Measurements from ENCODE around the gene KLHL14. TPM values are rescaled to one million over a fixed set of nuclear protein-coding genes. Genes with fewer than 3 reads are reported as not detected.

Gene KLHL14
- total and polyA plus RNA-seq, 3 experiments from 2014 or later = not detected

DNA sequence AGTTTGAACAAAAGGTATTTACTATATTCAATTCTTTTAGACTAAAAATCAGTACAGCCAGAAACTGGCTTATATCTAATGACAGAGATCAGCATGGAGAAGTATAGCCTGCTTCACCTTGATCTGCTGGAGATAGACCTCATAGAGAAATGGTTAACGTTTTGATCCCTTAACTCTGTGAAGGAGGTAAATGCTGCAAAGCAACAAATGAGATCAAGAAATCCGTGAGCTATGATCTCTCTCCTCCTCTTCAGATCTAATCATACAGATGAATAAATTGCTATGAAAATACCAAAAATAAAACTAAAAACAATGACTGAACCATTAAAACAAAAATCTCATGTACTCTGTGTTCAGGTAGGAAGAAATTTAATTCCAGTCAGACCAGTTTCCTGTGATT, 42.8 kb downstream of the KLHL14 start:
- no peak for DNase-seq
- Histone ChIP-seq H3K36me3 (ENCODE audit: insufficient read depth, low read length) (no peaks in the 10 kb centered on the region), H3K4me1 (ENCODE audit: insufficient read depth, low read length) (no peaks in the 10 kb centered on the region), H3K9me3 (ENCODE audit: low read length) (no peaks in the 10 kb centered on the region), H3K27me3 (ENCODE audit: insufficient read depth, low read length, poor library complexity, severe bottlenecking) (no peaks in the 10 kb centered on the region), H3K4me3 (ENCODE audit: low read length) (peak overlapping the region; percentile 2), H3K27ac (ENCODE audit: low read depth, low read length) (no peak overlapping the region)
- H3K27me3 Mint-ChIP-seq = peaks cover 0 to 5% of the 10 kb centered on the region in 2 donors
- peaks cover 0 to 1% (median 0%) of the 10 kb centered on the region in 3 donors for H3K36me3 Mint-ChIP-seq
- peaks cover 0 to 3% (median 2%) of the 10 kb centered on the region in 5 donors for H3K9me3 Mint-ChIP-seq
- POLR2A ChIA-PET = no interaction called here
- peak overlapping the region in 6 of 8 donors; percentile 40 to 81 (median 62) for H3K27ac Mint-ChIP-seq
- CTCF ChIA-PET = no interaction called here
- peak overlapping the region; percentile 70 to 89 (median 82) for H3K4me3 Mint-ChIP-seq
- H3K4me1 Mint-ChIP-seq = peaks cover 12 to 26% (median 26%) of the 10 kb centered on the region in 3 donors

DNA sequence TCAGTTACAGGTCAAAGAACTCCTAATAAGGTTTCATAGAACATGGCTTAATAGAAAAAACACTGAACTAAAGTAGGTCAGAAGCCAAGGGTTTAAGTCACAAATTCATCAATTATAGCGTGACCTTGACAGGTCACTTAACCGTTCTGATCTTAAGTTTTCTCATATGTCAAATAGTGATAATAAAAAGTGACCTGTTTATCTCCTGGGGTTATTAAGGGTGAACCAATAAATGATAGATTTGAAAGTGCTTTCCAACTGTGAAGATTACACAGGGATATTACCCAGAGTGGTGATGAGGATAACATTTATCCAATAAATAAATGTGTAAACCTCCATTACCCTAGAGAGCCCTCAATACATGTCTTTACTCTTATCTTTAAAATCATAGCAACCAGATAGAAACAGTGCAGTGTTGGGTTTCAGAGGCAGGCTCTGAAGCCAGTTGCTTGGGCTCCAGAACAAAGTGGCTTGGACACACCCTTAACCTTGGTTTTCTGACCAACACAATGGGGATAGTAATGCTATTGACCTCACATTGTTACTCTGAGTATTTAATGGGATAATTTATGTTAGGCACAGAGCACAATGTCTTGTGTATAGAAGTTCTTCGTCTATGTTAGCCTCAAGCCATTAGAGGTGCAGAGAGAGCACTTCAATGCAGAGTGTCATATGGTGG, 48.6 kb downstream of the KLHL14 start:
- no peaks in the 10 kb centered on the region for H3K9me3 ChIP-seq (ENCODE audit: low read length)
- no peaks in the 10 kb centered on the region for H3K36me3 ChIP-seq (ENCODE audit: insufficient read depth, low read length)
- no peak overlapping the region for H3K27ac Mint-ChIP-seq
- no peak for DNase-seq
- H3K36me3 Mint-ChIP-seq = no peaks in the 10 kb centered on the region
- H3K4me1 Mint-ChIP-seq = peaks cover 3 to 8% (median 6%) of the 10 kb centered on the region in 3 donors
- no peak overlapping the region for H3K27ac ChIP-seq (ENCODE audit: low read depth, low read length)
- ChIA-PET POLR2A (no interaction called here), CTCF (interaction anchor here (1.1 kb wide), 1 partner anchor 9 kb away, joined by 4 read pairs; no protein-coding TSS in a partner anchor)
- H3K4me1 ChIP-seq (ENCODE audit: insufficient read depth, low read length) = no peaks in the 10 kb centered on the region
- H3K9me3 Mint-ChIP-seq = peaks cover 0 to 7% (median 0%) of the 10 kb centered on the region in 5 donors
- H3K4me3 Mint-ChIP-seq = no peak overlapping the region
- H3K4me3 ChIP-seq (ENCODE audit: low read length) = no peak overlapping the region
- H3K27me3 ChIP-seq (ENCODE audit: insufficient read depth, low read length, poor library complexity, severe bottlenecking) = no peaks in the 10 kb centered on the region
- H3K27me3 Mint-ChIP-seq = peaks cover 5 to 13% of the 10 kb centered on the region in 2 donors

DNA sequence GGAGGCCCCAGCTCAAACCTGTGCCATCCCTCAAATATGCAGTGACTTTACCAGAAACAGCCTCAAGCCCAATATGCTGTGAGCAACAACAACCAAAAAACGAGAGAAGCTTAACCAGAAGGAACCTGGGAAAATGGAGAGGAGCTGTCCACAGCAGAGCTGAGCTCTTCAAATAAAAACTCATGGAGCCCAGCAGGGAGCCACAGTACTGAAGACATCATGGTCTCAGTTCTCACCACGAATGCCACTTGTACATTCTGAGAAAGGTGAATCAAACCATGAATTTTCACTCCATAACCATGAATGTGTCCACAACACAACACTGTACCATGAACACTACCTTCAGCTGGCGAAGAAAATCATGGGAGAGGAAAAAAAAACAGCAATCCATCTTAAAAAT, 50.5 kb downstream of the KLHL14 start:
- ChIA-PET POLR2A (no interaction called here), CTCF (no interaction called here)
- Histone ChIP-seq H3K9me3 (ENCODE audit: low read length) (no peaks in the 10 kb centered on the region), H3K27ac (ENCODE audit: low read depth, low read length) (no peak overlapping the region), H3K27me3 (ENCODE audit: insufficient read depth, low read length, poor library complexity, severe bottlenecking) (no peaks in the 10 kb centered on the region), H3K36me3 (ENCODE audit: insufficient read depth, low read length) (no peaks in the 10 kb centered on the region), H3K4me3 (ENCODE audit: low read length) (no peak overlapping the region), H3K4me1 (ENCODE audit: insufficient read depth, low read length) (no peaks in the 10 kb centered on the region)
- no peaks in the 10 kb centered on the region for H3K4me1 Mint-ChIP-seq
- peaks cover 0 to 4% (median 0%) of the 10 kb centered on the region in 5 donors for H3K9me3 Mint-ChIP-seq
- no peak for DNase-seq
- no peak overlapping the region for H3K27ac Mint-ChIP-seq
- no peak overlapping the region for H3K4me3 Mint-ChIP-seq
- H3K36me3 Mint-ChIP-seq = no peaks in the 10 kb centered on the region
- peaks cover 5 to 13% of the 10 kb centered on the region in 2 donors for H3K27me3 Mint-ChIP-seq

DNA sequence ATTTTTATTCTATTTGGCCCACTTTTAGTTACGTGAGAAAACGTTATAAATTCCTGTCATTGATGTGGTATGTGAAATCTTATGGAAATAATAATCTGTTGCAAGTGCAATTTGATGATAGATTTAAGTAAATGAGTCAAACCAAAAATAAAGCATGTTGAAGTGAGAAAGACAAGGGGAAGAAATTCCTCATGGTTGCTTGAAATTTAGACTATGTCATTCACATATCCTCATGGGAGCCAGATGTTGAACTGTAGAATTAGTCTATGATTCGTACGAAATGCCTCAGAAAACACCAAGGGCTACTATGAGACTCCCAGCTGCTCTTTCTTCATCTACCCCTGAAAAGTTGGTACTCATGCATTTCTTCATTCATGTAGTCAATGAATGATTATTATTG, 55.7 kb downstream of the KLHL14 start:
- POLR2A ChIA-PET = no interaction called here
- H3K27me3 Mint-ChIP-seq = peaks cover 2 to 10% of the 10 kb centered on the region in 2 donors
- no peaks in the 10 kb centered on the region for H3K27me3 ChIP-seq (ENCODE audit: insufficient read depth, low read length, poor library complexity, severe bottlenecking)

DNA sequence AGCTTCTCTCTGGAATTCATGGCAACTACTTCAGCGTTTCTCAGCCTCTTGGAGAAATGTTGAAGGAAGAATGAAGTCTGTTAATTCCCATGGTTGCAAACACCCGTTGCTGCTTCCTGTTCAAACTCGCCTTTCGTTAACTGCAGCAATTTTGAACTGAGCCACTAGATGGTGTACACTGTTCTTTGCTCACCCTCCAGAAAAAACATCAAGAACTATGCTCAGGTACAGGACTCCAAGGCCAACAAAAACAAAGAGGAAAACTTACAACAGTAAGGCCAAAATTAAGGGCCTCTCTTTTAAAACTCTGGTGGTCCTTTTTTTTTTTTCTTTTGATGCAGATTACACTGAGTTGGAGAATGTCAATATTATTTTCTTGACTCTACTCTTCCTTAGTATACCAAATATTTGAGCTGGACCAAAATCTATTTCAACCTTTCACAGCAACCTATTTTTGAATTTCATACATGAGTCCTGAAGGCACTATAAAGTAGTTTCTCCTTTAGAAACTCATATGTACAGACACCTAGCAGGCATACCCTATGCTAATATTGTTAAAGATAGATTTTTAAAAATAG, 58.2 kb downstream of the KLHL14 start:
- Mint-ChIP-seq H3K36me3 (no peaks in the 10 kb centered on the region), H3K4me1 (peaks cover 0 to 3% (median 1%) of the 10 kb centered on the region in 3 donors), H3K27me3 (no peaks in the 10 kb centered on the region), H3K27ac (no peak overlapping the region), H3K9me3 (peaks cover 0 to 1% (median 0%) of the 10 kb centered on the region in 5 donors), H3K4me3 (no peak overlapping the region)
- no peaks in the 10 kb centered on the region for H3K27me3 ChIP-seq (ENCODE audit: insufficient read depth, low read length, poor library complexity, severe bottlenecking)
- H3K4me1 ChIP-seq (ENCODE audit: insufficient read depth, low read length) = no peaks in the 10 kb centered on the region
- no peak overlapping the region for H3K4me3 ChIP-seq (ENCODE audit: low read length)
- CTCF ChIA-PET = interaction anchor here (1.2 to 1.4 kb wide), 2 partner anchors 9 to 10 kb away, joined by 4 read pairs; no protein-coding TSS in a partner anchor
- H3K36me3 ChIP-seq (ENCODE audit: insufficient read depth, low read length) = no peaks in the 10 kb centered on the region
- peak in 1 of 5 donors; percentile 8 for DNase-seq
- POLR2A ChIA-PET = interaction anchor here (0.5 kb wide), 1 partner anchor 30 kb away, joined by 5 read pairs; no protein-coding TSS in a partner anchor
- no peak overlapping the region for H3K27ac ChIP-seq (ENCODE audit: low read depth, low read length)
- H3K9me3 ChIP-seq (ENCODE audit: low read length) = no peaks in the 10 kb centered on the region

More for the DNA sequence above, 55.7 kb downstream of the KLHL14 start:
- Histone ChIP-seq H3K4me1 (ENCODE audit: insufficient read depth, low read length) (no peaks in the 10 kb centered on the region), H3K9me3 (ENCODE audit: low read length) (no peaks in the 10 kb centered on the region), H3K36me3 (ENCODE audit: insufficient read depth, low read length) (no peaks in the 10 kb centered on the region), H3K4me3 (ENCODE audit: low read length) (no peak overlapping the region), H3K27ac (ENCODE audit: low read depth, low read length) (no peak overlapping the region)
- Mint-ChIP-seq H3K9me3 (peaks cover 0 to 1% (median 0%) of the 10 kb centered on the region in 5 donors), H3K27ac (no peak overlapping the region), H3K36me3 (no peaks in the 10 kb centered on the region), H3K4me3 (no peak overlapping the region), H3K4me1 (peaks cover 0 to 3% (median 1%) of the 10 kb centered on the region in 3 donors)
- no peak for DNase-seq
- CTCF ChIA-PET = no interaction called here

DNA sequence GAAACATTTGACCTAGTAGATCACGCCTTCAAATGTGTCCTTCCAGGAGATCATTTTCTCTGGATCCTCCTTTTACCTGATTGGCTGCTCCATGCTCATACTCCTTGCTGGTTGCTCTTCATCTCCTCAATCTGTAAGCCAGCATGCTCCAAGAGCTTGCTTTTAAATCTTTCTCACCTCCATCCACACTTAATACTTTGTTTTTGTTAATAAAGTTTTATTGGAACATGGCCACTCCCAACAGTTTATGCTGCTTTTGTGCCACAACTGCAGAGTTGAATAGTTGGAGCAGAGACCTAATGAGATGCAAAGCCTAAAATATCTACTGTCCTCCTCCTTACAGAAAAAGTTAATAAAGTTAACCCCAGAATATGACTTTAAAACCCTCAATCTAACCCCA, 60.0 kb downstream of the KLHL14 start:
- no peak for DNase-seq
- Mint-ChIP-seq H3K36me3 (no peaks in the 10 kb centered on the region), H3K4me3 (peak overlapping the region in 1 of 7 donors; percentile 41), H3K27me3 (no peaks in the 10 kb centered on the region), H3K4me1 (peaks cover 0 to 3% (median 1%) of the 10 kb centered on the region in 3 donors), H3K9me3 (no peaks in the 10 kb centered on the region), H3K27ac (no peak overlapping the region)
- Histone ChIP-seq H3K36me3 (ENCODE audit: insufficient read depth, low read length) (no peaks in the 10 kb centered on the region), H3K9me3 (ENCODE audit: low read length) (no peaks in the 10 kb centered on the region), H3K4me3 (ENCODE audit: low read length) (no peak overlapping the region), H3K27me3 (ENCODE audit: insufficient read depth, low read length, poor library complexity, severe bottlenecking) (no peaks in the 10 kb centered on the region), H3K27ac (ENCODE audit: low read depth, low read length) (no peak overlapping the region), H3K4me1 (ENCODE audit: insufficient read depth, low read length) (no peaks in the 10 kb centered on the region)
- ChIA-PET CTCF (no interaction called here), POLR2A (no interaction called here)

DNA sequence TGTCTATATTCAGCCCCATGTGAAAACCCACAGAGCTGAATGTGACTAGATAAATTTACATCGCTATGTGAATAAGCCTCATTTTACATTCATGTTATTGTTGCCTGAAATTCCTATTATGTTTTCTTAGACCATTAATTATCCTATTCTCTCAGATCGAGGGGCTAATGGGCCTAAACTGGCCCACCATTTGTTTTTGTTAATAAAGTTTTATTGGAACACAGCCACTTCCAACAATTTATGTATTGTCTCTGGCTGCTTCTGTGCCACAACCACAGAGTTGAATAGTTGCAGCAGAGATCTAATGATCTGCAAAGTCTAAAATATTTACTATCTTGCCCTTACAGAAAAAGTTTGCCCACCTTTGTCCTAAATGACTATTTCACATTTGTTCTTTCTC, 61.0 kb downstream of the KLHL14 start:
- Histone ChIP-seq H3K27me3 (ENCODE audit: insufficient read depth, low read length, poor library complexity, severe bottlenecking) (no peaks in the 10 kb centered on the region), H3K4me1 (ENCODE audit: insufficient read depth, low read length) (no peaks in the 10 kb centered on the region), H3K27ac (ENCODE audit: low read depth, low read length) (no peak overlapping the region), H3K36me3 (ENCODE audit: insufficient read depth, low read length) (no peaks in the 10 kb centered on the region), H3K4me3 (ENCODE audit: low read length) (no peak overlapping the region), H3K9me3 (ENCODE audit: low read length) (no peaks in the 10 kb centered on the region)
- Mint-ChIP-seq H3K27me3 (no peaks in the 10 kb centered on the region), H3K36me3 (no peaks in the 10 kb centered on the region), H3K4me1 (peaks cover 0 to 3% (median 1%) of the 10 kb centered on the region in 3 donors), H3K9me3 (no peaks in the 10 kb centered on the region), H3K27ac (no peak overlapping the region), H3K4me3 (no peak overlapping the region)
- POLR2A ChIA-PET = no interaction called here
- DNase-seq = no peak
- CTCF ChIA-PET = no interaction called here

DNA sequence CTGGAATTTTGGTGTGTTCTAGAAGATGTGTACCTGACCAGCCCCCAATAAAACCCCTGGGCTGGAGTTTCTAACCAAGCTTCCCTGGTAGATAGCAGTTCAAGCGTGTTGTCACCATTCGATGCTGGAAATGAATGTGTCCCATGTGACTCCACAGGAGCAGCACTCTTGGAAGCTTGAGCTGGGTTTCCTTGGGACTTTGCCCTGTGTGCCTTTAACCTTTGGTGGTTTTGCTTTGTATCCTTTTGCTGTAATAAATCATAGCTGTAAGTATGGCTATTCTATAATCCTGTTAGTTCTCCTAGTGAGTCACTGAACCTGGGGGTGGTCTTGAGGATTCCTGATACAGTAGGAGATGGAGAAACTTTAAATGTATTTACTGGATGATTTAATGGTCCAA, 65.2 kb downstream of the KLHL14 start:
- H3K27me3 Mint-ChIP-seq = peaks cover 0 to 4% of the 10 kb centered on the region in 2 donors
- no peaks in the 10 kb centered on the region for H3K27me3 ChIP-seq (ENCODE audit: insufficient read depth, low read length, poor library complexity, severe bottlenecking)
- ChIA-PET POLR2A (no interaction called here), CTCF (no interaction called here)
- no peak overlapping the region for H3K4me3 ChIP-seq (ENCODE audit: low read length)
- H3K36me3 Mint-ChIP-seq = no peaks in the 10 kb centered on the region
- H3K4me3 Mint-ChIP-seq = no peak overlapping the region
- DNase-seq = no peak
- H3K27ac Mint-ChIP-seq = peak overlapping the region in 1 of 8 donors; percentile 34
- no peaks in the 10 kb centered on the region for H3K4me1 Mint-ChIP-seq
- no peaks in the 10 kb centered on the region for H3K4me1 ChIP-seq (ENCODE audit: insufficient read depth, low read length)
- H3K9me3 ChIP-seq (ENCODE audit: low read length) = no peaks in the 10 kb centered on the region
- H3K27ac ChIP-seq (ENCODE audit: low read depth, low read length) = no peak overlapping the region
- H3K9me3 Mint-ChIP-seq = peaks cover 0 to 2% (median 0%) of the 10 kb centered on the region in 5 donors
- no peaks in the 10 kb centered on the region for H3K36me3 ChIP-seq (ENCODE audit: insufficient read depth, low read length)
